H54 (cell line): ENCODE data around the gene MYOZ1.

Experiments used
- DNase-seq: peaks from one replicate; pipeline ENCODE4 v3.0.0; 2011; ENCODE audit warnings: low spot score, mixed read lengths; ENCODE audit not compliant: insufficient read length
- FAIRE-seq: peaks from 3 replicates; lab custom pipeline; 2011; peaks lifted over from hg19 to GRCh38; lab: Jason Lieb, UNC
- POLR2A ChIP-seq: IDR thresholded peaks from 2 replicates; pipeline ENCODE4 v1.6.1; 2011; ENCODE audit warnings: low read depth, mild to moderate bottlenecking, low read length

The MYOZ1 gene

GRCh38 chr10:73653195-73653594 lies 11.9 kb upstream of the MYOZ1 start:
- TF ChIP-seq POLR2A, result no peak
- no peak for DNase-seq
- FAIRE-seq, result no peak

- TF ChIP-seq POLR2A, result no peak
- no peak for DNase-seq
- FAIRE-seq, result no peak
Measured at GRCh38 chr10:73650537-73651331, 9.5 kb upstream of the MYOZ1 start.

GRCh38 chr10:73649876-73650536 lies 8.7 kb upstream of the MYOZ1 start:
- no peak for TF ChIP-seq POLR2A
- FAIRE-seq (no peak), DNase-seq (no peak)

- FAIRE-seq (no peak), DNase-seq (no peak)
- TF ChIP-seq POLR2A, result no peak
Measured at GRCh38 chr10:73648975-73649829, 7.9 kb upstream of the MYOZ1 start.

- DNase-seq, result no peak
- FAIRE-seq, result no peak
- TF ChIP-seq POLR2A, result no peak
Measured at GRCh38 chr10:73647875-73648651, 6.8 kb upstream of the MYOZ1 start.

- no peak for DNase-seq
- FAIRE-seq, result no peak
- no peak for TF ChIP-seq POLR2A
Measured at GRCh38 chr10:73647211-73647874, 6.1 kb upstream of the MYOZ1 start.

GRCh38 chr10:73646598-73647041 lies 5.3 kb upstream of the MYOZ1 start:
- no peak for DNase-seq
- no peak for FAIRE-seq
- no peak for TF ChIP-seq POLR2A

- no peak for FAIRE-seq
- no peak for DNase-seq
- TF ChIP-seq POLR2A, result no peak
Measured at GRCh38 chr10:73645251-73645650, 4.0 kb upstream of the MYOZ1 start.

GRCh38 chr10:73644767-73645166 lies 3.5 kb upstream of the MYOZ1 start:
- DNase-seq, result no peak
- FAIRE-seq, result no peak
- TF ChIP-seq POLR2A, result no peak

GRCh38 chr10:73644015-73644743 lies 2.9 kb upstream of the MYOZ1 start:
- peak; percentile 67 for FAIRE-seq
- no peak for TF ChIP-seq POLR2A
- DNase-seq, result peak; percentile 55

GRCh38 chr10:73643362-73643761 lies 2.1 kb upstream of the MYOZ1 start:
- no peak for FAIRE-seq
- no peak for DNase-seq
- no peak for TF ChIP-seq POLR2A

- TF ChIP-seq POLR2A, result no peak
- FAIRE-seq, result no peak
- DNase-seq, result no peak
Measured at GRCh38 chr10:73639286-73639685, 2.0 kb downstream of the MYOZ1 start.
